ENCODE results near the gene NAA50. TPM values are rescaled to one million over a fixed set of nuclear protein-coding genes. Genes with fewer than 3 reads are reported as not detected.

The NAA50 gene
- polyA plus RNA-seq, 1 of the 3 experiments (the other 2 are of a cell fraction) = 79.5 TPM

GRCh38 chr3:113673593-113673992, 72.5 kb downstream of the NAA50 start:
- Histone ChIP-seq H3K9me3 (no peaks in the 10 kb centered on the region), H3K79me2 (ENCODE audit: insufficient read depth) (no peaks in the 10 kb centered on the region), H3K4me1 (ENCODE audit: control insufficient read depth in 1 of 2, insufficient read depth in 2 of 2, low read depth in 1 of 2, low read length in 1 of 2) (no peaks in the 10 kb centered on the region), H3K9me2 (no peaks in the 10 kb centered on the region), H2AFZ (ENCODE audit: low read depth) (no peak overlapping the region), H3K27me3 (ENCODE audit: insufficient read depth) (no peaks in the 10 kb centered on the region), H4K20me1 (ENCODE audit: insufficient read depth) (no peaks in the 10 kb centered on the region), H3K4me3 (ENCODE audit: low read depth in 2 of 2, low read length in 1 of 2) (no peak overlapping the region), H3K4me2 (no peak overlapping the region), H3K36me3 (replicated peaks in 1 of 2; ENCODE audit: control insufficient read depth in 1 of 2, insufficient read depth in 2 of 2, low read length in 1 of 2) (peaks cover 8 to 14% of the 10 kb centered on the region in 2 experiments), H3F3A (replicated peaks; ENCODE audit: insufficient read depth) (no peaks in the 10 kb centered on the region), H3K9ac (no peak overlapping the region), H3K27ac (ENCODE audit: low read depth in 2 of 2, low read length in 1 of 2) (no peak overlapping the region)
- TF ChIP-seq ZBTB33 (IDR thresholded peaks at IDR 0.05; ENCODE audit: borderline replicate concordance, low read depth) (no peak), MXI1 (IDR thresholded peaks at IDR 0.05; ENCODE audit: low read depth, low read length) (no peak), MAX (IDR thresholded peaks at IDR 0.05; ENCODE audit: low read depth) (no peak), CTCF (IDR thresholded peaks at IDR 0.05) (no peak), USF1 (IDR thresholded peaks at IDR 0.05; ENCODE audit: borderline replicate concordance, low read depth) (no peak), CHD2 (IDR thresholded peaks at IDR 0.05; ENCODE audit: low read length, partially characterized antibody) (no peak), EP300 (IDR thresholded peaks at IDR 0.05; ENCODE audit: borderline replicate concordance in 1 of 2, low read depth in 1 of 2, low read length in 1 of 2) (no peak), RAD21 (IDR thresholded peaks at IDR 0.05; ENCODE audit: low read length) (no peak), IRF3 (IDR thresholded peaks at IDR 0.05; ENCODE audit: low read depth, low read length) (no peak), GABPA (IDR thresholded peaks at IDR 0.05; ENCODE audit: low read depth) (no peak), USF2 (IDR thresholded peaks at IDR 0.05; ENCODE audit: borderline replicate concordance, low read depth, low read length) (no peak), TCF12 (IDR thresholded peaks at IDR 0.05) (no peak), RCOR1 (IDR thresholded peaks at IDR 0.05; ENCODE audit: low read length) (no peak), POLR2AphosphoS5 (IDR thresholded peaks at IDR 0.05; ENCODE audit: low read depth, low read length) (no peak), PBX3 (IDR thresholded peaks at IDR 0.05) (no peak)
- no peak for DNase-seq
- ChIA-PET CTCF (interaction anchor here (0.7 kb wide), 1 partner anchor 1807 kb away, joined by 3 read pairs; no protein-coding TSS in a partner anchor), POLR2A (no interaction called here)
- WGBS (ENCODE audit: low lambda C conversion rate) = 90% methylated on average over 4 of the region's 4 CpGs
